SJCRH30 (cell line): ENCODE results near the gene SUN2. TPM values are rescaled to one million over a fixed set of nuclear protein-coding genes. Genes with fewer than 3 reads are reported as not detected.

Source experiments
- DNase-seq, 2 experiments: peaks; one replicate each; pipeline ENCODE4 v3.0.0-alpha.2; 2015 to 2020
- H3K27ac ChIP-seq: fragments of 250-450 bp; sonication (Bioruptor Pico); 2 replicates; pipeline ENCODE4 v1.5.1; 2020; ENCODE audit warnings: mild to moderate bottlenecking, moderate library complexity
- H3K27me3 ChIP-seq: fragments of 250-450 bp; sonication (Bioruptor Pico); 2 replicates; pipeline ENCODE4 v1.5.1; 2020; ENCODE audit warnings: mild to moderate bottlenecking, moderate library complexity
- H3K36me3 ChIP-seq: fragments of 250-450 bp; sonication (Bioruptor Pico); 2 replicates; pipeline ENCODE4 v1.5.1; 2020; ENCODE audit warnings: mild to moderate bottlenecking, moderate library complexity
- H3K4me1 ChIP-seq: fragments of 250-450 bp; sonication (Bioruptor Pico); 2 replicates; pipeline ENCODE4 v1.5.1; 2020; ENCODE audit warnings: mild to moderate bottlenecking, moderate library complexity
- H3K4me3 ChIP-seq: fragments of 250-450 bp; sonication (Bioruptor Pico); 2 replicates; pipeline ENCODE4 v1.5.1; 2020; ENCODE audit warnings: mild to moderate bottlenecking, moderate library complexity
- H3K9me3 ChIP-seq: fragments of 250-450 bp; sonication (Bioruptor Pico); replicated peaks from 2 replicates; pipeline ENCODE4 v1.5.1; 2020; ENCODE audit warnings: mild to moderate bottlenecking, moderate library complexity
- total RNA-seq: library from RNA; depleted of rRNA; stranded (reverse); fragments of >200 nt; shearing (Covaris generic); gene quantifications from 2 replicates; pipeline ENCODE4 v1.2.3, GENCODE V29; 2014; rRNA removed

The SUN2 gene
- total RNA-seq, 1 experiment from 2014 or later = 67.3 TPM

DNA sequence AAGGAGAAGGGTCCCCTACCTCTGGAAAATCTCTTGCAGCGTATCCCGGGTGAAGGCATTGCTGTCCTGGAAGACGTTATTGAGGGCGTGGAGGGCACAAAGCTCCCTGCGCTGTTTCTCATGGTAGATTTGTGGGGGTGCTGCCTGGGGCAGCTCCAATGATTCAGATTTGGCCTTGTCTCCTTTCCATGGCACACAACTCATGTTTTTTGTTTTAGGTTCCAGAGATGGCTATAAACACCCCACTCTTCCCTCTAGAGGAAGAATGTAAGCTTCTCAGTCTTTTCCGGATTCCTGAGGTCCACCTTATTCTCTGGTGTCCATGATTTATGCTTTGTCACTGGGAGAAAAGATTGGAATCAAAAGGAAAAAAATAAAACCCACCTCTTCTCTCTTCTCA, 56.0 kb downstream of the SUN2 start:
- H3K27me3 ChIP-seq = no peaks in the 10 kb centered on the region
- no peaks in the 10 kb centered on the region for H3K9me3 ChIP-seq
- peaks cover 3% of the 10 kb centered on the region; the same call in 1 of the 2 replicates for H3K4me1 ChIP-seq
- H3K36me3 ChIP-seq = no peaks in the 10 kb centered on the region
- peak overlapping the region; percentile 95 for H3K4me3 ChIP-seq
- H3K27ac ChIP-seq = no peak overlapping the region; the same call in 1 of the 2 replicates
- peak in 1 of 2 experiments; percentile 9 for DNase-seq

DNA sequence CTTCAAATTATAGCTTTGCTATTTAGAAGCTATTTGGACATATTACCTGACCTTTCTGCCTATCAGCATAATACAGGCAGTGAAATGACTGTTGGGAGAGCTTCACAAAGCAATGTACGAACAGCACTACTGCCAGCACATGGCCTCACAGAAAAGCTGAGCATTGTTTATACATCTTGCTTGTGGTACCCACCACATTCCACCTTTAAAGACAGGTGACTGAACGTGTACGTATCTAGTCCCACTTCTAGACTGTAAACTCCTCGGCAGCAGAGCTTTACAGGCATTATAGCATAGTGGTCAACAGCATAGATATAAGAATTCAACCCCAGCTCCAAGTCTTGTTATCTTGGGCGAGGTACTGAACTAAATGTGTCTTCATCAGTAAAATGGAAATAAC, 56.7 kb downstream of the SUN2 start:
- no peak for DNase-seq
- H3K27ac ChIP-seq = no peak overlapping the region

DNA sequence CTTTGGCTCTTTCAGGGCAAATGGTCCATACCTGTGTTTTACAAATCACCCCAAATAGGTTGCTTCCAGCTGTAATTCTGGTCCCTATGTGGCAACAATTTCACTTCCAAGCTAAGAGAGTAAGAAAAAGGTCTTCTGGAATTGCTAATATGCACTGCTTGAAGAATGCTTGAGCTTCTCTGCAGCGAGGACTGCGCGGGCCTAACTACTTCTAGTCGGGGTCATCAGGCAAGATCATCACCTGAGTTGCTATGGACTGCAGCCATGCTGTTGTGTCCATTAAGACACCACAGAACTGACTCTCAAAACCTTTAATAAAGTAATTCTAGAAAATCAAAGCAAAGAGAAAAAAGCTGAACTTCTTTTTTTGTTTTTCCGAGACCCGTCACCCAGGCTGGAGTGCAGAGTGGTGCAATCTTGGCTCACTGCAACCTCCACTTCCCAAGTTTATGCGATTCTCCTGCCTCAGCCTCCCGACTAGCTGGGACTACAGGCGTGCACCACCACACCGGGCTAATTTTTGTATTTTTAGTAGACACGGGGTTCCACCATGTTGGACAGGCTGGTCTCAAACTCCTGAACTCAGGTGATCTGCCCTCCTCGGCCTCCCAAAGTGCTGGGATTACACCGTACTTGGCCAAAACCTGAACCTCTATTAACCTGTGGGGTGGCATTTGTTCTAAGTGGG, 57.2 kb downstream of the SUN2 start:
- H3K9me3 ChIP-seq = no peaks in the 10 kb centered on the region
- H3K4me1 ChIP-seq = no peaks in the 10 kb centered on the region; the same call in 1 of the 2 replicates
- no peak overlapping the region for H3K4me3 ChIP-seq
- no peaks in the 10 kb centered on the region for H3K27me3 ChIP-seq
- no peak overlapping the region for H3K27ac ChIP-seq
- DNase-seq = no peak
- no peaks in the 10 kb centered on the region for H3K36me3 ChIP-seq

More for the DNA sequence above, 56.7 kb downstream of the SUN2 start:
- no peaks in the 10 kb centered on the region for H3K27me3 ChIP-seq
- no peaks in the 10 kb centered on the region for H3K9me3 ChIP-seq
- peak overlapping the region; percentile 95 for H3K4me3 ChIP-seq
- H3K36me3 ChIP-seq = no peaks in the 10 kb centered on the region
- no peaks in the 10 kb centered on the region; the same call in 1 of the 2 replicates for H3K4me1 ChIP-seq

DNA sequence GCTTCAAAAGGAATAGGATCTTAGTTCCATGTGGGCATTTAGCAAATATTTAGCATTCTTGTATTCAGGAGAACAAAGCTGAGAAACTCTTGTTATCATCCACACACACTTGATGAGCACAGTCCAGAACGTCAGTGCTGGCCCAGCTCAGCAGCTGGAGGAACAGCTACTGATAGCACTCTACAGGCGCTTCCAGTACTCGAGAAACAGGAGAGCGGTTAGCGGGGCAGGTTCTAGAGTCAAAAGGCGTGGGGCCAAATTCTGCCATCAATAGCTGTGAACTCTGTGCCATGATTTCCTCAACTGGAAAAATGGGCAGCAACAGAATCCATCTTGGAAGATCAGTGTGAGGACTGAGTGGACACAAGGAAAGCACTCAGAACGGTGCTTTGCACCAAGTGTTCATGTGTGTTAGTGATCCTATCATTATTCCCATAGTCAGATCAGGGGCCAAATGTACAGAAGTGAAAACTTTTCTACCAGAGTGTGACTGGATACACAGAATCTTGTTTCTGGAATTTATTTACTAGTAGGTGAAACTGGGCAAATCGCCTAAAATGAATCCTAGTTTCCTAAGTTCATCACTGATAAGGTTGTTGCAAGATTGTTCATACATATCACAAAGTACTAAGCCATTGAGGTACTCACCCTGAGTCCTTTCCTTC, 58.2 kb downstream of the SUN2 start:
- no peaks in the 10 kb centered on the region; the same call in 1 of the 2 replicates for H3K4me1 ChIP-seq
- no peak for DNase-seq
- no peaks in the 10 kb centered on the region for H3K27me3 ChIP-seq
- H3K36me3 ChIP-seq = no peaks in the 10 kb centered on the region
- H3K9me3 ChIP-seq = no peaks in the 10 kb centered on the region
- H3K4me3 ChIP-seq = no peak overlapping the region
- H3K27ac ChIP-seq = no peak overlapping the region

- Histone ChIP-seq H3K36me3 (no peaks in the 10 kb centered on the region), H3K4me3 (no peak overlapping the region), H3K27me3 (no peaks in the 10 kb centered on the region)
Observed at GRCh38 chr22:38696606-38697424, 59.0 kb downstream of the SUN2 start.

DNA sequence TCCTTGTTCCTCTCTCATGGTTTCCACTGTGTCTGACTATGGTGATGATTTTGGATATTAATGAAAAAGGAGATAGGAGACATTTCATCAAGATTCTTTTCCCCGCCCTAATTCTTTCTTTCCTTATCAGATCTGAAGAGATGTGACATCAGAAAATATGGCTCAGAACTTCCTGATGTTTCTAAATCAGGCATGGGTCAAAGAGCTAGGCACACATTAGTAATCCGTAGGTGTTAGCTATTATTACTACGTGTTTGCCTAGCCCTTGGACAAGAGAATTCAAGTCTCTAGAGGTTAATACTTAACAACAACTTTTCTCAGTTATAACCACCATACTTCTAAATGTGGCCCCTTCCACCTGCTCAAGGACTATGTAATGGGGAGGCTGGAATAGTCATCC, 60.9 kb downstream of the SUN2 start:
- Histone ChIP-seq H3K9me3 (no peaks in the 10 kb centered on the region), H3K27ac (no peak overlapping the region), H3K27me3 (no peaks in the 10 kb centered on the region), H3K36me3 (no peaks in the 10 kb centered on the region), H3K4me3 (no peak overlapping the region), H3K4me1 (no peaks in the 10 kb centered on the region; the same call in 1 of the 2 replicates)
- DNase-seq = no peak

More at GRCh38 chr22:38696606-38697424, 59.0 kb downstream of the SUN2 start:
- no peak for DNase-seq
- Histone ChIP-seq H3K27ac (no peak overlapping the region), H3K9me3 (no peaks in the 10 kb centered on the region), H3K4me1 (no peaks in the 10 kb centered on the region; the same call in 1 of the 2 replicates)

GRCh38 chr22:38694049-38694448, 61.7 kb downstream of the SUN2 start:
- Histone ChIP-seq H3K27ac (no peak overlapping the region), H3K27me3 (no peaks in the 10 kb centered on the region), H3K4me3 (no peak overlapping the region), H3K4me1 (no peaks in the 10 kb centered on the region; the same call in 1 of the 2 replicates), H3K9me3 (no peaks in the 10 kb centered on the region), H3K36me3 (no peaks in the 10 kb centered on the region)
- no peak for DNase-seq

DNA sequence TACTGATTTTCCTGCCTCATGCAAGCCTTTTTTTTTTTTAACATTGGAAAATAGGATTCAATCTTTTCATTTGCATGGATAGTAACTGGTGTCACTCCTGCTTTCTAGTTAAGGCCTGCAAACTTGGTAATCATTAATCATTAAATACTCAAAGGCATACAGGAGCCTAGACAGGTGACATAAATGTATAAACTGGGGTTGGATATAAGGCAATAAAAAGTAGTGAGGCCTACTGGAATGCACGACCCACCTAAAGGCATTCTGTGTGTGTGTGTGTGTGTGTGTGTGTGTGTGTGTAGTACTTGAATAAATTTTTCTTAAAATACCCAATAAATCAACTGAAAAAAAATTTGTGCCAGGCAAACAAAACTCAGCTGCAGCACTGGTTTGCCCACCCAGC, 66.1 kb downstream of the SUN2 start:
- Histone ChIP-seq H3K36me3 (peaks cover 18% of the 10 kb centered on the region), H3K9me3 (no peaks in the 10 kb centered on the region), H3K27me3 (no peaks in the 10 kb centered on the region), H3K4me1 (no peaks in the 10 kb centered on the region), H3K4me3 (no peak overlapping the region), H3K27ac (no peak overlapping the region)
- DNase-seq = no peak

DNA sequence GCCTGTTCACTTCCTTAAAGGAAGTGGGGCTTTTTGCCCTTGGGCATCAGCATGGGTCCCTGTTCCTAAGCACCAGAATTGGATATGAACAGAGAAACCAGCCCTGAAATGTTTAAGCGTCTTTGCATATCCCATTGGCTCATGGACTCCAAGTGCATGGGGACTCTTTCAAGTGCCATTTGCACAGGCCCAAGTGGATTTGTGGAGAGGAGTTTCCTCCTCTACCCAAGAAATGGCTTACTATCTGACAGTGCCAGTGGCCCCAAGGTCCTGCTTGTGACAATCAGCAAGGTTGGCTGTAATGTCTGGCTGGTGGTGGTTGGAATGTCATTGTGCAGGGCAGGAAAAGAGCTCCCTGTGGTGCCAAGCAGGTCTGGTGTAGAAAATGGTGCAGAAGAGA, 70.0 kb downstream of the SUN2 start:
- Histone ChIP-seq H3K27me3 (no peaks in the 10 kb centered on the region), H3K4me3 (no peak overlapping the region), H3K9me3 (no peaks in the 10 kb centered on the region), H3K27ac (no peak overlapping the region), H3K4me1 (no peaks in the 10 kb centered on the region), H3K36me3 (peaks cover 28% of the 10 kb centered on the region)
- no peak for DNase-seq

- Histone ChIP-seq H3K4me3 (no peak overlapping the region), H3K9me3 (no peaks in the 10 kb centered on the region), H3K27me3 (no peaks in the 10 kb centered on the region), H3K4me1 (no peaks in the 10 kb centered on the region), H3K36me3 (peaks cover 28% of the 10 kb centered on the region), H3K27ac (no peak overlapping the region)
- DNase-seq = no peak
Observed at GRCh38 chr22:38684895-38685294, 70.9 kb downstream of the SUN2 start.

Other genes starting within 250 kb of the SUN2 start
- gene DDX17, start 249.7 kb downstream of the SUN2 start, total RNA-seq = 302 and 356 TPM in 2 replicates
- gene DMC1, start 185.8 kb downstream of the SUN2 start, total RNA-seq = not detected in 2 replicates
- gene FAM227A, start 99.6 kb downstream of the SUN2 start, total RNA-seq = 0.47 and 0.66 TPM in 2 replicates
- 8.2 and 9.9 TPM in 2 replicates for gene CBY1, start 99.4 kb downstream of the SUN2 start, total RNA-seq
- gene TOMM22, start 74.0 kb downstream of the SUN2 start, total RNA-seq = 79.0 and 84.3 TPM in 2 replicates
- gene JOSD1, start 55.1 kb downstream of the SUN2 start, total RNA-seq = 25.9 and 26.5 TPM in 2 replicates
- 27.2 and 28.1 TPM in 2 replicates for gene GTPBP1, start 50.1 kb downstream of the SUN2 start, total RNA-seq
- gene DNAL4, start 38.1 kb upstream of the SUN2 start, total RNA-seq = 4.3 and 4.7 TPM in 2 replicates
- 0.08 and 0.10 TPM in 2 replicates for gene NPTXR, start 88.0 kb upstream of the SUN2 start, total RNA-seq
- 37.7 and 40.5 TPM in 2 replicates for gene CBX6, start 116.2 kb upstream of the SUN2 start, total RNA-seq
- not detected in 2 replicates for gene APOBEC3A, start 201.6 kb upstream of the SUN2 start, total RNA-seq
- gene APOBEC3B, start 226.3 kb upstream of the SUN2 start, total RNA-seq = 15.8 and 16.6 TPM in 2 replicates